Loucy (cell line): ENCODE data around the gene COL6A2.

ENCODE experiments used
- H2AFZ ChIP-seq: fragments of 200-600 bp; sonication (generic); 2 replicates; pipeline ENCODE4 v1.6.0; 2016; ENCODE audit warnings: antibody characterized with exemption, mild to moderate bottlenecking, low read length, moderate library complexity
- H3F3A ChIP-seq: fragments of 200-600 bp; 2 replicates; pipeline ENCODE4 v1.6.0; 2016; ENCODE audit warnings: antibody characterized with exemption, low read depth, mild to moderate bottlenecking
- H3K27me3 ChIP-seq: fragments of 200-600 bp; sonication (generic); 2 replicates; pipeline ENCODE4 v1.6.1; 2014; ENCODE audit warnings: low read length, mild to moderate bottlenecking; ENCODE audit not compliant: insufficient read depth, poor library complexity, severe bottlenecking
- H3K36me3 ChIP-seq: fragments of 200-600 bp; sonication (generic); 2 replicates; pipeline ENCODE4 v1.6.1; 2016; ENCODE audit warnings: low read length; ENCODE audit not compliant: insufficient read depth
- H3K4me1 ChIP-seq: fragments of 200-600 bp; sonication (generic); 2 replicates; pipeline ENCODE4 v1.5.1; 2014; ENCODE audit warnings: low read length, mild to moderate bottlenecking; ENCODE audit not compliant: insufficient read depth, poor library complexity, severe bottlenecking
- H3K4me2 ChIP-seq: fragments of 200-600 bp; sonication (generic); 2 replicates; pipeline ENCODE4 v1.6.0; 2014; ENCODE audit warnings: antibody characterized with exemption, low read length, low read depth, mild to moderate bottlenecking; ENCODE audit not compliant: poor library complexity, severe bottlenecking
- H3K4me3 ChIP-seq: fragments of 200-600 bp; sonication (generic); 2 replicates; pipeline ENCODE4 v1.5.1; 2014; ENCODE audit warnings: low read length, mild to moderate bottlenecking, mixed read lengths; ENCODE audit not compliant: poor library complexity, severe bottlenecking
- H3K79me2 ChIP-seq: fragments of 200-600 bp; sonication (generic); 2 replicates; pipeline ENCODE4 v1.6.1; 2014; ENCODE audit warnings: low read length; ENCODE audit not compliant: insufficient read depth
- H3K9ac ChIP-seq: fragments of 200-600 bp; sonication (generic); 2 replicates; pipeline ENCODE4 v1.6.0; 2014; ENCODE audit warnings: mild to moderate bottlenecking, low read depth, low read length, moderate library complexity; ENCODE audit not compliant: poor library complexity, severe bottlenecking
- H3K9me2 ChIP-seq: fragments of 200-600 bp; sonication (generic); replicated peaks from 2 replicates; pipeline ENCODE4 v1.6.1; 2016; ENCODE audit warnings: low read depth, low read length, mixed read lengths
- H3K9me3 ChIP-seq: fragments of 200-600 bp; sonication (generic); 2 replicates; pipeline ENCODE4 v1.6.1; 2014; ENCODE audit warnings: mild to moderate bottlenecking, antibody characterized with exemption, low read length, low read depth; ENCODE audit not compliant: insufficient read depth
- H4K20me1 ChIP-seq: fragments of 200-600 bp; sonication (generic); 2 replicates; pipeline ENCODE4 v1.6.0; 2014; ENCODE audit warnings: antibody characterized with exemption, low read length, mild to moderate bottlenecking; ENCODE audit not compliant: insufficient read depth, poor library complexity, severe bottlenecking
- EZH2phosphoT487 ChIP-seq: fragments of 200-600 bp; IDR thresholded peaks from 2 replicates; pipeline ENCODE4 v1.6.1; 2018; ENCODE audit warnings: antibody characterized with exemption, mild to moderate bottlenecking, moderate library complexity, borderline replicate concordance
- TF ChIP-seq, protein P1 (sequence below): fragments of 200-600 bp; sonication (generic); conservative IDR thresholded peaks from 2 replicates; pipeline ENCODE4 v1.5.1; 2014; ENCODE audit warnings: mild to moderate bottlenecking, antibody characterized with exemption, low read length

Gene COL6A2

DNA sequence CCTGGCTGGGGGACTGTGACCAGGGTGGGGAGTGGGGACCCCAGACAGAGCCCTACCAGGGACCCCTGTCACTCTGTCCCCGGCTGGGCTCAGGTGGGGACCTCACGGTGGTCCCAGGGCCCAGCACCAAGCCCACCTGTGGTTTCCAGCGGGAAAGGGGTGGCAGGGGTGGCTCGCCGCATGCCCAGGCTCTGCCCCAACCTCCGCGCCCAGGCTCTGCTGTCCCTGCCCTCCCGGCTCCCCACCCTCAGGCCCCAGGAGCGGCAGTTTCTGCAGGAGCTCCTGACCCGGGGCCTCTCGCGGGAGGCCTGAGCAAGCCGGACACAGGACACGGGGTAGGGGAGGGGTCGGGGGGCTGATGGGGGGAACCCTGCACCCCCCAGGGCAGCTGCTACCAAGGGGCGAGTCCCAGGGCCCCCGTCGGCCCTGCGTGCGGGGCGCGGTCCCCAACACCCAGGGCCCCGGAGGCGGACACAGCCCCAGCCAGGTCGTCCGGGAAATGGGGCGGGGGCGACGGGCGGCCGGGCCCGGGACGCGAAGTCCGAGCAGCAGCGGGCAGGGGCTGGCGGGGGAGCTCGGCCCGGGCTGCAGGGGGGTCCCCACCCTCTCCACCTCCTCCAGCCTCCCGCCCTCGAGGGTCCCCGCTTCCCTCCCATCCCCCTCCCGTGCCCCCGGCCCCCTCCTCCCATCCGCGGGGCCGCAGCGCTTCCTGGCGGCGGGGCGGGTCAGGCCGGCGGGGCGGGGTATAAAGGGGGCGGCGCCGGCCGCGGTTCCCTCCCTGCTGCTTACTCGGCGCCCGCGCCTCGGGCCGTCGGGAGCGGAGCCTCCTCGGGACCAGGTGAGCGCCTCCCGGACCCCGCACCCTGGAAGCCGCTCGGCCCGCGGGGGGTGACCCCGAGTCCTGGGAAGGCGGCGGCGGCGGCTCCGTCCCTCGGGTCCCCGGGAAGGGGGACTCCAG is at the start of gene COL6A2:
TSS of gene COL6A2 (plus strand) at position 777 of the 958 bp plus-strand sequence.
- Histone ChIP-seq H3K4me3 (no peak within 1 kb of the TSS), H2AFZ (no peak within 1 kb of the TSS), H3K4me1 (no peaks in the 10 kb centered on the region), H3K9ac (no peak within 1 kb of the TSS), H3K9me3 (peaks cover 28% of the 10 kb centered on the region; the same call in 1 of the 2 replicates), H3F3A (no peaks in the 10 kb centered on the region), H3K9me2 (no peaks in the 10 kb centered on the region), H3K79me2 (no peaks in the 10 kb centered on the region), H4K20me1 (no peaks in the 10 kb centered on the region), H3K4me2 (no peak within 1 kb of the TSS), H3K27me3 (no peaks in the 10 kb centered on the region), H3K36me3 (no peaks in the 10 kb centered on the region)
- TF ChIP-seq, protein P1, sequence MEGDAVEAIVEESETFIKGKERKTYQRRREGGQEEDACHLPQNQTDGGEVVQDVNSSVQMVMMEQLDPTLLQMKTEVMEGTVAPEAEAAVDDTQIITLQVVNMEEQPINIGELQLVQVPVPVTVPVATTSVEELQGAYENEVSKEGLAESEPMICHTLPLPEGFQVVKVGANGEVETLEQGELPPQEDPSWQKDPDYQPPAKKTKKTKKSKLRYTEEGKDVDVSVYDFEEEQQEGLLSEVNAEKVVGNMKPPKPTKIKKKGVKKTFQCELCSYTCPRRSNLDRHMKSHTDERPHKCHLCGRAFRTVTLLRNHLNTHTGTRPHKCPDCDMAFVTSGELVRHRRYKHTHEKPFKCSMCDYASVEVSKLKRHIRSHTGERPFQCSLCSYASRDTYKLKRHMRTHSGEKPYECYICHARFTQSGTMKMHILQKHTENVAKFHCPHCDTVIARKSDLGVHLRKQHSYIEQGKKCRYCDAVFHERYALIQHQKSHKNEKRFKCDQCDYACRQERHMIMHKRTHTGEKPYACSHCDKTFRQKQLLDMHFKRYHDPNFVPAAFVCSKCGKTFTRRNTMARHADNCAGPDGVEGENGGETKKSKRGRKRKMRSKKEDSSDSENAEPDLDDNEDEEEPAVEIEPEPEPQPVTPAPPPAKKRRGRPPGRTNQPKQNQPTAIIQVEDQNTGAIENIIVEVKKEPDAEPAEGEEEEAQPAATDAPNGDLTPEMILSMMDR: no peak
- TF ChIP-seq EZH2phosphoT487: no peak

DNA sequence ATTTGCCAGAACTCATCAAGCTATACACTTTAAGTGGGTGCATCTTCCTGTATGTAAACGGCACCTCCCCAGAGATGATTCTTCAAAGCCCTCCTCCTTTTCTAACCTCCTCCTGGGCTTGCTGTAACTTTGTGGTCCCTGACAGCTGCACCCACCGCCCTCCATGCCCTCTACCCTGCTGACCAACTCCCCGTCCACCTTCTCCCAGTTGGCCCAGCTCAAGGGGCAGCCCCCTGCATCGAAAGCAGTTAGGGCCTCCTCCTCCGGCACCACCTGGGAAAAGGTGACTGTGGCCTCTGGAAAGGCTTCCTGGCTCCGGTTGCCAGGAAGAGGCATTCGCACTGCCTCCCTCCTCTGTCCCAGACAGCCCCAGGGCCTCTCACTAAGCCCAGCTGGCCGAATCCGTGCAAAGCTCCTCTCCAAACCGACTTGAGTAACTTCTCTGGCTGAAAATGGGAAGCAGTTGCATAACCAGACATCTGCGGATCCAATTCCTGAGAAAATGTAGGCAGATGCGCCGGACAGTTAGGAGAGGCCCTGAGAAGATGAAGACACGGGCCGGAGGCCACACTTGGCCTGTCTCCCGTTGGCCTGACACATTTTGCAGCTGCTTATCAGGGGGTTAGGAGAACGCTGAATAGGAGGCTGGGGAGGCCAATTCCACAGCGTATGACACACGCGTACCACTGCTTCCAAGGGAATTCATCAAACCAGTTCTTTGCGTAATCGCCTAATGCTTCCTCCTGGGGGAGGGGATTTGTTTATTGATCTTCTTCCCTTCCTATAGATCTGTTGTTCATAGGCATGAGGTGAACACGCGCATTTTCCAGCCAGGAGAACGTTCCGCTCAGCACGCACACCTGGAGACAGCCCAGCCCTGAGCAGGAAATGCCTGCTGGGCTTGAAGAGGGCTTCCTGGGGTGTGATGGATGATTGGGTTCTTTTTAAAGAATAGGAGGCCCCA is 48.7 kb upstream of the COL6A2 start:
- Histone ChIP-seq H3K4me3 (no peak overlapping the region), H3K9me3 (peaks cover 4% of the 10 kb centered on the region; the same call in 1 of the 2 replicates), H3K9me2 (no peaks in the 10 kb centered on the region), H3F3A (no peaks in the 10 kb centered on the region), H3K4me1 (no peaks in the 10 kb centered on the region), H3K79me2 (no peaks in the 10 kb centered on the region), H3K27me3 (no peaks in the 10 kb centered on the region), H3K9ac (no peak overlapping the region), H4K20me1 (no peaks in the 10 kb centered on the region), H3K36me3 (no peaks in the 10 kb centered on the region), H3K4me2 (no peak overlapping the region), H2AFZ (no peak overlapping the region)
- no peak for TF ChIP-seq EZH2phosphoT487
- TF ChIP-seq, protein P1: no peak

DNA sequence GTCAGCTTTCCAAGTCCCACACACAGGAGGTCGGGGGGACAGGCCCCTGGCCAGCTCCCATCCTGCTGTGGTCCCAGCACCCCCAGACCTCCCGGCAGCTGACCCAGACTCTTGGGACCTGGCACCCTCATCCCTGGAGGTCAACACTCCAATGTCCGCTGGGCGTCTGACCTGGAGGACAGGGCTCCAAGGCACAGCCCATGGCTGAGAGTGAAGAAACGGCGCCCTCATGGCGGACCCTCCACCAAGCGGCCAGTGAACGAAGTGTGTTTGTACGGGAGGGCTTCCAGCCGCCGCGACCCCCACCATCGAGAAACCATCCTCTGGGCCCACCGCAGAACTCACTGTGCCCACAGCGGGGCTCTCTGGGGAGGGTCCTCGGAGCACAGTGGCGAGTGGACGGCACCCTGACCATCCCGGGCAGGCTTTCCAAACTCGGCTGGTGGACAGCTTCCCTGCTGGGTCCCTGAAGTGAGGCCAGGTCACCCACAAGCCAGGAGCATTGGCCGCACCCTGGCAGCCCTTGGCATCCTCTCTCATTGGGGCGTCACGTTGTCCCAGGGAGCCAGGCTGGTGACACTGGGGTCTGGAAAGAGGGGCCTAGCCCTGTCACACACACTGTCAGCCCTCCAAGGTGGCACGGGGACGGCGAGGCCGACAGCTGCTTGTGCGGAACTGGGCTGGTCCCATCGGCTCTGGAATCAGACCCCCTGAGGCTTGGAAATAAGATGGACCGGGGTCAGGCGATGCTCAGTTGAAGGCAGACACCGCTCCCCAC is 47.8 kb upstream of the COL6A2 start:
- Histone ChIP-seq H3K9me3 (peaks cover 4% of the 10 kb centered on the region; the same call in 1 of the 2 replicates), H4K20me1 (no peaks in the 10 kb centered on the region), H3F3A (no peaks in the 10 kb centered on the region), H3K79me2 (no peaks in the 10 kb centered on the region), H3K4me1 (no peaks in the 10 kb centered on the region), H3K4me3 (no peak overlapping the region), H3K9ac (no peak overlapping the region), H3K9me2 (no peaks in the 10 kb centered on the region), H3K36me3 (no peaks in the 10 kb centered on the region), H2AFZ (no peak overlapping the region), H3K4me2 (no peak overlapping the region), H3K27me3 (no peaks in the 10 kb centered on the region)
- no peak for TF ChIP-seq EZH2phosphoT487
- TF ChIP-seq, protein P1: no peak
